Measurements from ENCODE around the gene CALHM2. TPM values are rescaled to one million over a fixed set of nuclear protein-coding genes. Genes with fewer than 3 reads are reported as not detected.

Gene CALHM2
- polyA plus RNA-seq, 1 of the 3 experiments (the other 2 are of a cell fraction): 0.10 TPM

DNA sequence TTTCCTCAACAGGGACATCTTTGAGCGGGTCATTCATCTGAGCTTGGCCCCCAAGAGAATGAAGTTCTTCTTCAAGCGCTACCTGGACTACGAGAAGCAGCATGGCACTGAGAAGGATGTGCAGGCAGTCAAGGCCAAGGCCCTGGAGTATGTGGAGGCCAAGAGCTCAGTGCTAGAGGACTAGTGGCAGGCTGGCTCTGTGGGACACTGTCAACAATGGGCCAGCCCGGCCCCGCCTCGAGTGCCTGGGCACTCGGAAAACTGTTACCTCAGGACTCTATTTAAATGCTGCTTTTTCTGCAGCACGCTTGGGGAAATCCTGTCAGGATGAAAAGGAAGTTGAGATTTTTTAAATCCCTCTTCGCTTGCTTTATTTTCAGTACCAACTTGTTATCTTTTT is 6.8 kb downstream of the CALHM2 start:
- Histone ChIP-seq H3K27ac (ENCODE audit: low read depth in 2 of 2, low read length in 1 of 2) (peak overlapping the region in 1 of 2 experiments; percentile 77; a peak in 2 of 4 replicates), H4K20me1 (ENCODE audit: insufficient read depth) (no peaks in the 10 kb centered on the region), H3K4me3 (ENCODE audit: low read depth in 2 of 2, low read length in 1 of 2) (no peak overlapping the region), H3K9me3 (no peaks in the 10 kb centered on the region), H3K79me2 (ENCODE audit: insufficient read depth) (no peaks in the 10 kb centered on the region), H3K27me3 (ENCODE audit: insufficient read depth) (no peaks in the 10 kb centered on the region), H3K36me3 (replicated peaks in 1 of 2; ENCODE audit: control insufficient read depth in 1 of 2, insufficient read depth in 2 of 2, low read length in 1 of 2) (peaks cover 50 to 71% of the 10 kb centered on the region in 2 experiments), H3K9me2 (no peaks in the 10 kb centered on the region), H3F3A (replicated peaks; ENCODE audit: insufficient read depth) (peaks cover 5% of the 10 kb centered on the region), H3K4me1 (ENCODE audit: control insufficient read depth in 1 of 2, insufficient read depth in 2 of 2, low read depth in 1 of 2, low read length in 1 of 2) (peaks cover 0 to 3% of the 10 kb centered on the region in 2 experiments; a peak in 1 of 4 replicates), H3K4me2 (no peak overlapping the region), H3K9ac (no peak overlapping the region), H2AFZ (ENCODE audit: low read depth) (no peak overlapping the region)
- DNase-seq: no peak
- 97% methylated on average over 5 of the region's 9 CpGs for WGBS (ENCODE audit: low lambda C conversion rate)
- POLR2A ChIA-PET: no interaction called here
- TF ChIP-seq NRF1 (IDR thresholded peaks at IDR 0.05; ENCODE audit: low read depth, low read length) (no peak), FOXJ3 (CRISPR knock-in tag; IDR thresholded peaks at IDR 0.05) (no peak), ELF1 (IDR thresholded peaks at IDR 0.05) (no peak), JUND (IDR thresholded peaks at IDR 0.05) (no peak), YY1 (IDR thresholded peaks at IDR 0.05; ENCODE audit: low read depth) (no peak), EZH2phosphoT487 (IDR thresholded peaks at IDR 0.05; ENCODE audit: borderline replicate concordance, low read depth) (no peak), GABPA (IDR thresholded peaks at IDR 0.05; ENCODE audit: low read depth) (no peak), TCF12 (IDR thresholded peaks at IDR 0.05) (no peak)
- TF ChIP-seq, protein P1, sequence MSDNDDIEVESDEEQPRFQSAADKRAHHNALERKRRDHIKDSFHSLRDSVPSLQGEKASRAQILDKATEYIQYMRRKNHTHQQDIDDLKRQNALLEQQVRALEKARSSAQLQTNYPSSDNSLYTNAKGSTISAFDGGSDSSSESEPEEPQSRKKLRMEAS (IDR thresholded peaks at IDR 0.05; ENCODE audit: low read depth): no peak
- CTCF ChIA-PET: interaction anchor here (1.1 kb wide), 1 partner anchor 241 kb away, joined by 3 read pairs; no protein-coding TSS in a partner anchor

DNA sequence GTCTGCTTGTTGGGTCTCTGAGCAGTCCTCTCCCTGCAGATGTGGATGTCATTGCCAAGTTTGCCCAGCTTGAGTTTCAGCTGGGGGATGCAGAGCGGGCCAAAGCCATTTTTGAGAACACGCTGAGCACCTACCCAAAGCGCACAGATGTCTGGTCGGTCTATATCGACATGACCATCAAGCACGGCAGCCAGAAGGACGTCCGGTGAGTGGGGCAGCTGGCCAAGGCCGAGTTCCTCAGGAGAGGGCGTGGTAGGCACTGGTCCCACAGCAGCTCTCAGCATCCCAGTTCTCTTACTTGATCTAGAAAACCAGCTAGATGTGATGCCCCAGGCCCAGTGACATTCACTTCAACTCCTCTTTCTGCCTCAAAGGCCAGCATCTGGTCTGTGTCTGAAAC is 7.7 kb downstream of the CALHM2 start:
- H3K9ac ChIP-seq: no peak overlapping the region
- no peaks in the 10 kb centered on the region; a peak in 1 of 4 replicates for H3K4me1 ChIP-seq (ENCODE audit: control insufficient read depth in 1 of 2, insufficient read depth in 2 of 2, low read depth in 1 of 2, low read length in 1 of 2)
- no peaks in the 10 kb centered on the region for H4K20me1 ChIP-seq (ENCODE audit: insufficient read depth)
- H3K79me2 ChIP-seq (ENCODE audit: insufficient read depth): no peaks in the 10 kb centered on the region
- H3K9me2 ChIP-seq: no peaks in the 10 kb centered on the region
- H3K36me3 ChIP-seq (replicated peaks in 1 of 2; ENCODE audit: control insufficient read depth in 1 of 2, insufficient read depth in 2 of 2, low read length in 1 of 2): peaks cover 50 to 78% of the 10 kb centered on the region in 2 experiments
- H3K4me3 ChIP-seq (ENCODE audit: low read depth in 2 of 2, low read length in 1 of 2): no peak overlapping the region
- H3K27me3 ChIP-seq (ENCODE audit: insufficient read depth): no peaks in the 10 kb centered on the region
- ChIA-PET POLR2A (no interaction called here), CTCF (interaction anchor here (0.7 to 3.2 kb wide), 3 partner anchors 13 to 242 kb away, joined by 3 to 17 read pairs (median 3); no protein-coding TSS in a partner anchor)
- no peak overlapping the region for H3K4me2 ChIP-seq
- H3F3A ChIP-seq (replicated peaks; ENCODE audit: insufficient read depth): peaks cover 5% of the 10 kb centered on the region
- H2AFZ ChIP-seq (ENCODE audit: low read depth): no peak overlapping the region
- TF ChIP-seq SIN3A (IDR thresholded peaks at IDR 0.05; ENCODE audit: borderline replicate concordance, low read depth, low read length): no peak
- TF ChIP-seq POLR2AphosphoS5 (IDR thresholded peaks at IDR 0.05; ENCODE audit: low read depth, low read length): no peak
- WGBS (ENCODE audit: low lambda C conversion rate): 100% methylated on average over 2 of the region's 10 CpGs
- H3K9me3 ChIP-seq: no peaks in the 10 kb centered on the region
- no peak overlapping the region for H3K27ac ChIP-seq (ENCODE audit: low read depth in 2 of 2, low read length in 1 of 2)
- no peak for DNase-seq

DNA sequence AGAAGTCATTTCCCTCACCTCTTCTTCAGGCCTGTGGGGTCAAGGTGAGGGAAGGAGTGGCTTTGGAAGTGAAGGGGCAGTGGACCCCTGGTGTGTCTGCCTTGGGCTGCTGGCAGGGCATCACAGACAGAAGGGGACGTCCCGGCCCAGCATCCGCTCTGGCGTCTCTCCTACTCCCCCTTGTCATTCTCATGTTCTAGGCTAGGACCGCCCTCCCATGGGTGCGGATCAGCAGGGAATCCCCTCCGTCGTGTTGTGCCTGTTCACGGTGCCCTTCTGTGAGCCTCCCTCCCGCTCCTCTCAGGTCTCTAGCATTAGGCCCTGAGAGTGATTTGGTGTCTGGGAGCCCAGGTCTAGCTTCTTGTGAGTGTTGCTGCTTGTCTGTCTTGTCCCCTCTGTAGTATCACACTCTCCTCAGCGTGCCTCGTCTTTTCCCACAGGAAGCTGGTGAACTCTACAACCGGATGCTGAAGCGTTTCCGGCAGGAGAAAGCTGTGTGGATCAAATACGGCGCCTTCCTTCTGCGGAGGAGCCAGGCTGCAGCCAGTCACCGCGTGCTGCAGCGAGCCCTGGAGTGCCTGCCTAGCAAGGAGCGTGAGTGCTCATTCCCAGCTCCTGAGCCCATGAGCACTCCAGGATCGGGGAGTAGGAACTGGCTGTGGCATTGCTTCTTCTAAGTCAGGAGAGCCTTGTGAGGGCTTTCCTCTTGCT is 8.5 kb downstream of the CALHM2 start:
- Histone ChIP-seq H3K9me2 (no peaks in the 10 kb centered on the region), H3F3A (replicated peaks; ENCODE audit: insufficient read depth) (peaks cover 5% of the 10 kb centered on the region), H3K9me3 (no peaks in the 10 kb centered on the region), H3K4me1 (ENCODE audit: control insufficient read depth in 1 of 2, insufficient read depth in 2 of 2, low read depth in 1 of 2, low read length in 1 of 2) (no peaks in the 10 kb centered on the region), H3K27me3 (ENCODE audit: insufficient read depth) (no peaks in the 10 kb centered on the region), H3K27ac (ENCODE audit: low read depth in 2 of 2, low read length in 1 of 2) (no peak overlapping the region), H4K20me1 (ENCODE audit: insufficient read depth) (no peaks in the 10 kb centered on the region), H3K36me3 (replicated peaks in 1 of 2; ENCODE audit: control insufficient read depth in 1 of 2, insufficient read depth in 2 of 2, low read length in 1 of 2) (peaks cover 50 to 78% of the 10 kb centered on the region in 2 experiments), H3K79me2 (ENCODE audit: insufficient read depth) (no peaks in the 10 kb centered on the region), H2AFZ (ENCODE audit: low read depth) (no peak overlapping the region), H3K4me2 (no peak overlapping the region), H3K9ac (no peak overlapping the region), H3K4me3 (ENCODE audit: low read depth in 2 of 2, low read length in 1 of 2) (no peak overlapping the region)
- no peak for DNase-seq
- POLR2A ChIA-PET: no interaction called here
- 97% methylated on average over 21 of the region's 23 CpGs for WGBS (ENCODE audit: low lambda C conversion rate)
- CTCF ChIA-PET: interaction anchor here (1.3 to 3.2 kb wide), 2 partner anchors 27 to 42 kb away, joined by 6 to 17 read pairs; no protein-coding TSS in a partner anchor
- TF ChIP-seq, protein P2, sequence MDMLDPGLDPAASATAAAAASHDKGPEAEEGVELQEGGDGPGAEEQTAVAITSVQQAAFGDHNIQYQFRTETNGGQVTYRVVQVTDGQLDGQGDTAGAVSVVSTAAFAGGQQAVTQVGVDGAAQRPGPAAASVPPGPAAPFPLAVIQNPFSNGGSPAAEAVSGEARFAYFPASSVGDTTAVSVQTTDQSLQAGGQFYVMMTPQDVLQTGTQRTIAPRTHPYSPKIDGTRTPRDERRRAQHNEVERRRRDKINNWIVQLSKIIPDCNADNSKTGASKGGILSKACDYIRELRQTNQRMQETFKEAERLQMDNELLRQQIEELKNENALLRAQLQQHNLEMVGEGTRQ (IDR thresholded peaks at IDR 0.05; ENCODE audit: borderline replicate concordance, low read depth, low read length): no peak
- TF ChIP-seq GABPA (IDR thresholded peaks at IDR 0.05; ENCODE audit: low read depth): no peak
- no peak for TF ChIP-seq RCOR1 (IDR thresholded peaks at IDR 0.05; ENCODE audit: low read length)
- TF ChIP-seq, protein P3, sequence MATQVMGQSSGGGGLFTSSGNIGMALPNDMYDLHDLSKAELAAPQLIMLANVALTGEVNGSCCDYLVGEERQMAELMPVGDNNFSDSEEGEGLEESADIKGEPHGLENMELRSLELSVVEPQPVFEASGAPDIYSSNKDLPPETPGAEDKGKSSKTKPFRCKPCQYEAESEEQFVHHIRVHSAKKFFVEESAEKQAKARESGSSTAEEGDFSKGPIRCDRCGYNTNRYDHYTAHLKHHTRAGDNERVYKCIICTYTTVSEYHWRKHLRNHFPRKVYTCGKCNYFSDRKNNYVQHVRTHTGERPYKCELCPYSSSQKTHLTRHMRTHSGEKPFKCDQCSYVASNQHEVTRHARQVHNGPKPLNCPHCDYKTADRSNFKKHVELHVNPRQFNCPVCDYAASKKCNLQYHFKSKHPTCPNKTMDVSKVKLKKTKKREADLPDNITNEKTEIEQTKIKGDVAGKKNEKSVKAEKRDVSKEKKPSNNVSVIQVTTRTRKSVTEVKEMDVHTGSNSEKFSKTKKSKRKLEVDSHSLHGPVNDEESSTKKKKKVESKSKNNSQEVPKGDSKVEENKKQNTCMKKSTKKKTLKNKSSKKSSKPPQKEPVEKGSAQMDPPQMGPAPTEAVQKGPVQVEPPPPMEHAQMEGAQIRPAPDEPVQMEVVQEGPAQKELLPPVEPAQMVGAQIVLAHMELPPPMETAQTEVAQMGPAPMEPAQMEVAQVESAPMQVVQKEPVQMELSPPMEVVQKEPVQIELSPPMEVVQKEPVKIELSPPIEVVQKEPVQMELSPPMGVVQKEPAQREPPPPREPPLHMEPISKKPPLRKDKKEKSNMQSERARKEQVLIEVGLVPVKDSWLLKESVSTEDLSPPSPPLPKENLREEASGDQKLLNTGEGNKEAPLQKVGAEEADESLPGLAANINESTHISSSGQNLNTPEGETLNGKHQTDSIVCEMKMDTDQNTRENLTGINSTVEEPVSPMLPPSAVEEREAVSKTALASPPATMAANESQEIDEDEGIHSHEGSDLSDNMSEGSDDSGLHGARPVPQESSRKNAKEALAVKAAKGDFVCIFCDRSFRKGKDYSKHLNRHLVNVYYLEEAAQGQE (IDR thresholded peaks at IDR 0.05; ENCODE audit: low read depth, low read length): no peak
- TF ChIP-seq, protein P1 (IDR thresholded peaks at IDR 0.05; ENCODE audit: low read depth): no peak
- no peak for TF ChIP-seq RXRA (IDR thresholded peaks at IDR 0.05; ENCODE audit: borderline replicate concordance, low read depth)
- TF ChIP-seq EP300 (IDR thresholded peaks at IDR 0.05; ENCODE audit: borderline replicate concordance in 1 of 2, low read depth in 1 of 2, low read length in 1 of 2): no peak
- no peak for TF ChIP-seq MXI1 (IDR thresholded peaks at IDR 0.05; ENCODE audit: low read depth, low read length)
- TF ChIP-seq TCF12 (IDR thresholded peaks at IDR 0.05): no peak
